ENCODE data around the gene SLX9.

The SLX9 gene

DNA sequence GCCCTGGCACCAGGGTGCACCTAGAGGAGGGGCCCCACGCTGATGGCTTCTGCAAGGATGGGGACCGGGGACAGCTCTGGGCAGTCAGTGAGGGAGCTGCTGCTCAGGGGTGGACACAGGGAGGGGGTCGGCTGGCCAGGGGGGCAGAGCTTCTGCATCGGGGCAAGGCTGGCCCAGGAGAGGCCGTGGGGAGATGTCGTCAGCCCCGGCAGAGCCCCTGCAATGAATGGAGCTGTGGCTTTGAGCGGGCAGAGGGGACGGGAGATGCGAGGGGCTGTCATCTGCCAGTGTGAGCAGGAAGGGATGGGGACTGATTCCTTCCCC, 31.8 kb downstream of the SLX9 start:
- Histone ChIP-seq H3K36me3 (ENCODE audit: insufficient read depth, low read length) (peaks cover 34% of the 10 kb centered on the region; the same call in 1 of the 2 replicates), H4K20me1 (ENCODE audit: insufficient read depth, low read length) (no peaks in the 10 kb centered on the region), H3K9me3 (ENCODE audit: low read length) (no peaks in the 10 kb centered on the region), H3K79me2 (ENCODE audit: insufficient read depth, low read length) (no peaks in the 10 kb centered on the region), H3K9ac (ENCODE audit: low read length) (no peak overlapping the region), H3F3A (ENCODE audit: insufficient read depth, low read length) (no peaks in the 10 kb centered on the region), H3K4me2 (ENCODE audit: low read length) (no peak overlapping the region), H3K4me1 (ENCODE audit: insufficient read depth, low read length, severe bottlenecking) (no peaks in the 10 kb centered on the region), H3K27me3 (ENCODE audit: insufficient read depth, low read length) (no peaks in the 10 kb centered on the region), H3K4me3 (ENCODE audit: low read depth, low read length, poor library complexity, severe bottlenecking) (no peak overlapping the region), H3K9me2 (ENCODE audit: low read depth, low read length) (no peaks in the 10 kb centered on the region), H3K27ac (ENCODE audit: low read depth, low read length, poor library complexity, severe bottlenecking) (no peak overlapping the region), H2AFZ (ENCODE audit: low read length) (no peak overlapping the region)
- no peak for TF ChIP-seq EZH2 (IDR thresholded peaks at IDR 0.05; ENCODE audit: borderline replicate concordance, low read length)
- TF ChIP-seq, protein P1, sequence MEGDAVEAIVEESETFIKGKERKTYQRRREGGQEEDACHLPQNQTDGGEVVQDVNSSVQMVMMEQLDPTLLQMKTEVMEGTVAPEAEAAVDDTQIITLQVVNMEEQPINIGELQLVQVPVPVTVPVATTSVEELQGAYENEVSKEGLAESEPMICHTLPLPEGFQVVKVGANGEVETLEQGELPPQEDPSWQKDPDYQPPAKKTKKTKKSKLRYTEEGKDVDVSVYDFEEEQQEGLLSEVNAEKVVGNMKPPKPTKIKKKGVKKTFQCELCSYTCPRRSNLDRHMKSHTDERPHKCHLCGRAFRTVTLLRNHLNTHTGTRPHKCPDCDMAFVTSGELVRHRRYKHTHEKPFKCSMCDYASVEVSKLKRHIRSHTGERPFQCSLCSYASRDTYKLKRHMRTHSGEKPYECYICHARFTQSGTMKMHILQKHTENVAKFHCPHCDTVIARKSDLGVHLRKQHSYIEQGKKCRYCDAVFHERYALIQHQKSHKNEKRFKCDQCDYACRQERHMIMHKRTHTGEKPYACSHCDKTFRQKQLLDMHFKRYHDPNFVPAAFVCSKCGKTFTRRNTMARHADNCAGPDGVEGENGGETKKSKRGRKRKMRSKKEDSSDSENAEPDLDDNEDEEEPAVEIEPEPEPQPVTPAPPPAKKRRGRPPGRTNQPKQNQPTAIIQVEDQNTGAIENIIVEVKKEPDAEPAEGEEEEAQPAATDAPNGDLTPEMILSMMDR (IDR thresholded peaks at IDR 0.05; ENCODE audit: low read length), result no peak

- H3K4me1 ChIP-seq (ENCODE audit: insufficient read depth, low read length, severe bottlenecking), result no peaks in the 10 kb centered on the region
- H3K79me2 ChIP-seq (ENCODE audit: insufficient read depth, low read length), result no peaks in the 10 kb centered on the region
- peaks cover 30% of the 10 kb centered on the region; the same call in 1 of the 2 replicates for H3K36me3 ChIP-seq (ENCODE audit: insufficient read depth, low read length)
- no peaks in the 10 kb centered on the region for H3K9me2 ChIP-seq (ENCODE audit: low read depth, low read length)
- no peak overlapping the region for H2AFZ ChIP-seq (ENCODE audit: low read length)
- TF ChIP-seq, protein P1 (IDR thresholded peaks at IDR 0.05; ENCODE audit: low read length), result no peak
- TF ChIP-seq EZH2 (IDR thresholded peaks at IDR 0.05; ENCODE audit: borderline replicate concordance, low read length), result no peak
- H3K9ac ChIP-seq (ENCODE audit: low read length), result no peak overlapping the region
- H3K4me2 ChIP-seq (ENCODE audit: low read length), result no peak overlapping the region
- H3K9me3 ChIP-seq (ENCODE audit: low read length), result no peaks in the 10 kb centered on the region
- no peaks in the 10 kb centered on the region for H4K20me1 ChIP-seq (ENCODE audit: insufficient read depth, low read length)
- H3K4me3 ChIP-seq (ENCODE audit: low read depth, low read length, poor library complexity, severe bottlenecking), result no peak overlapping the region
- H3F3A ChIP-seq (ENCODE audit: insufficient read depth, low read length), result no peaks in the 10 kb centered on the region
- no peak overlapping the region for H3K27ac ChIP-seq (ENCODE audit: low read depth, low read length, poor library complexity, severe bottlenecking)
- no peaks in the 10 kb centered on the region for H3K27me3 ChIP-seq (ENCODE audit: insufficient read depth, low read length)
Measured at GRCh38 chr21:44972301-44972814, 32.5 kb downstream of the SLX9 start.

GRCh38 chr21:44972821-44973220, 33.0 kb downstream of the SLX9 start:
- H3K9me3 ChIP-seq (ENCODE audit: low read length), result no peaks in the 10 kb centered on the region
- no peak for TF ChIP-seq EZH2 (IDR thresholded peaks at IDR 0.05; ENCODE audit: borderline replicate concordance, low read length)
- TF ChIP-seq, protein P1 (IDR thresholded peaks at IDR 0.05; ENCODE audit: low read length), result no peak
- H2AFZ ChIP-seq (ENCODE audit: low read length), result no peak overlapping the region
- H3K4me3 ChIP-seq (ENCODE audit: low read depth, low read length, poor library complexity, severe bottlenecking), result no peak overlapping the region
- no peaks in the 10 kb centered on the region for H3K79me2 ChIP-seq (ENCODE audit: insufficient read depth, low read length)
- H4K20me1 ChIP-seq (ENCODE audit: insufficient read depth, low read length), result no peaks in the 10 kb centered on the region
- no peaks in the 10 kb centered on the region for H3F3A ChIP-seq (ENCODE audit: insufficient read depth, low read length)
- H3K4me2 ChIP-seq (ENCODE audit: low read length), result no peak overlapping the region
- H3K27me3 ChIP-seq (ENCODE audit: insufficient read depth, low read length), result no peaks in the 10 kb centered on the region
- no peak overlapping the region for H3K9ac ChIP-seq (ENCODE audit: low read length)
- H3K27ac ChIP-seq (ENCODE audit: low read depth, low read length, poor library complexity, severe bottlenecking), result no peak overlapping the region
- peaks cover 25% of the 10 kb centered on the region; the same call in 1 of the 2 replicates for H3K36me3 ChIP-seq (ENCODE audit: insufficient read depth, low read length)
- no peaks in the 10 kb centered on the region for H3K4me1 ChIP-seq (ENCODE audit: insufficient read depth, low read length, severe bottlenecking)
- no peaks in the 10 kb centered on the region for H3K9me2 ChIP-seq (ENCODE audit: low read depth, low read length)
